A204.1 (cell line): Measurements from ENCODE around the gene LCE6A.

Experiments used
- FAIRE-seq: peaks from 2 replicates; lab custom pipeline; 2012; peaks lifted over from hg19 to GRCh38; lab: Jason Lieb, UNC

The LCE6A gene

DNA sequence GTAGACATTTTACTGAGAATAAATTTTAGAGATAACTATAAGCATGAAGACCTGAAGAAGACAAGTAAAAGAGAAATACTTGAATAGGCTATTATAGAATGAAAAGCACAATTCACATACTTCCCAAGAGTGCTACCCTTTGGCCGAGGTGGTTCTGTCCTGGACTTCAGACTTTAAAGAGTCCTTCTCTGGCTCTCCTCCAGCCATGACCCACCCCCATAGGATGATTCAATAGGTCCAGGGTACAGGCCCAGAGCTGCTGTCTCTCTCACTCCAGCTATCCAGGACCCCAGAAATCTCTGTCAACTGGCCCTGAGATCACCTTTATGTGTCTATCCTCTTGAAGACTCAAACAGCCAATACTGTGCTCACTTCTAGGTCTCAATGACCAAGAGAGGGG is 34.2 kb downstream of the LCE6A start:
- no peak for FAIRE-seq

DNA sequence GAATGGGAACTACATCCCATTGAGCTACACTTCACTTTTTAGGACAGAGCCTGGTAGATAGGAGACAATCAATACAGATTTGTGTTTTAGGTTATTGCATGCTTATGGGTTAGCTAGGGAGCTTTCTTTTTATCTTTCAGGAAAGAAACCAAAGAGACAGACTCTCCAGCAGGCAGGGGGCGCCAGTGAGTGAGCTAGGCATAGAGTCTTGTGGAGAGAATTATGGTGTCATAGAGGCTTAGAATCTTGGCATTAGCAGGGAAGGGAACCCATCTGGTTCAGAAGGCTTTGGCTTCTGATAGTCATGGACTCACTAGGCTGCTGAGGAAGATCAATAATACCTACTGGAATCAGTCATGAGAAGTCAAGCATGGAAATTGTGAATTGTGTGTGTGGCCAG is 35.4 kb downstream of the LCE6A start, which contains the start of gene SMCP:
Gene SMCP, plus strand, starts transcription at position 281 of the 400 bp plus-strand sequence. CDS start 6,101 bp downstream, outside the sequence.
- FAIRE-seq = no peak

GRCh38 chr1:152879559-152880198 is 37.0 kb downstream of the LCE6A start:
- FAIRE-seq = no peak

DNA sequence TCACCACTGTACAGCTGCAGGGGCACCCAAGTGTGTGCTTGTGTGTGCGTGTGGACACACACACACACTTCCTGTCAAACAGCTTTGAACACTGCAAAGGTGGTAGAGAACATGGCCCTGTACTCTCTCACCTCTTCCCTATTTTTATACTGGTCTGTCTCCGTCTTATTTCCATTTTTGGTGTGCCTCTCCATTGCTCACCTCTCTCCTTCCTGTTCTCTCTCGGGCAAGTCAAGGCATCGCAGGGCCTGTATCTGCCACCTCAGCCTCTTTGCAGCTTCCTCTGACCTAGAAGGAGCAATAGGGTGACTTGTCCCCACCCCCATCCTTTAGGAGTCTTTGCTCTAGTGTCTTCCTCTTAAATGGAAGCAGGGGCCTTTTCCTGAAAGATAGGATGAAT is 37.7 kb downstream of the LCE6A start:
- FAIRE-seq = no peak

GRCh38 chr1:152880907-152881306 is 38.3 kb downstream of the LCE6A start:
- no peak for FAIRE-seq

DNA sequence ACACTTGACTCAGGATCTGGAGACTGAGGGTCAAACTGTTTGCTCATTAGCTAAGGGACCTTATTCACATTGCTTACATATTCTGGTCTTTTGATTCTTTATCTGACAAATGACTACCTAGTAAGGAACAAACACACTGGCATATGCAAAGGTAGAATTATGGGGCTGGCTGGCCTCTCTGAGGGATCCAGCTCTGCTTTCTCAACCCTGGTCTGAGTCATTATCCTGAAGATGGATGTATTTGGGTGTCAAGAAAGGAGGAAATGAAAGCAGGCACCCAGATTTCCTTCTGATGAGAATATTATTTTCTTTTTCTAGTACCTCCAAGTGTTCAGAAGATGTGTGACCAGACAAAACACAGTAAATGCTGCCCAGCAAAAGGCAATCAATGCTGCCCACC is 41.4 kb downstream of the LCE6A start:
- FAIRE-seq = no peak

DNA sequence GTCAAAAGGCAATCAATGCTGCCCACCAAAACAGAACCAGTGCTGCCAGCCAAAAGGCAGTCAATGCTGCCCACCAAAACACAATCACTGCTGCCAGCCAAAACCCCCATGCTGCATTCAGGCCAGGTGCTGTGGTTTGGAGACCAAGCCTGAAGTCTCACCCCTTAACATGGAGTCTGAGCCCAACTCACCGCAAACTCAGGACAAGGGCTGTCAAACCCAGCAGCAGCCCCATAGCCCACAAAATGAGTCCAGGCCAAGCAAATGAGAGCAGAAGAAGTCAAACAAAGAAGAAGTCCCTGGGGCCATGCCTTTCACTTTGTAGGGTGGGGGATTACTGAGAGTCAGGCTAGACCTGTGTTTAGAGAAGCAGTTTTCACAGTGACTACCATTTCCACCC is 41.9 kb downstream of the LCE6A start:
- no peak for FAIRE-seq

DNA sequence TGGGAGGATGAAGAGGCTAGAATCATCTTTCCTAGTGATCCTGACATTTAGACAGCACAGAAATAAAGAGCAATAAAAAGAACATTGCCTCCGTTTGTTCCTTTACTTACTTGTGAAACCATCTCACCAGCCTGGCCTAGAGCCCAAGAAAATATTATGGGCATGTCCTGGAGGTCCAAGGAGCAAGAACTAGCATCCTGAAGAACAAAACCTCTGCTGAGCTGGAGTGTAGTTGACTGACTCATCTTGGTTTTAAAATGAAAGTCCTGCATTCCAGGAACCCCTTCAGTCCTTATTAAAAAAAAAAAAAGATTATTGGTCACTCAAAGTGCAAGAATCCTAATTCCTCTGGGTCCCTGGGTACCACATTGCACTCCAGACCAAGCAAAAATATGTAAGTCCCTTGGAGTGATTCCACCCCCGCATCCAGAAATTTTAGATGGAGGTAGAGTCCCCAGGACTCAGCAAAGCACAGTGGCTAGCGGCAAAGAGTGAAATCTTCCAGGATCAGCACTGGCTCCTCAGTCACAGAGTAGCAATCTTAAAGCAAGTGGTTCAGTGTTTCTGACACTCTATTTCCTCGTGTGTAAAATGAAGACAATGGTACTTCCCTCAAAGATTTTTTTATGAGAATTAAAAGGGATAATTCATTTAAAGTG is 42.4 kb downstream of the LCE6A start:
- FAIRE-seq = no peak

DNA sequence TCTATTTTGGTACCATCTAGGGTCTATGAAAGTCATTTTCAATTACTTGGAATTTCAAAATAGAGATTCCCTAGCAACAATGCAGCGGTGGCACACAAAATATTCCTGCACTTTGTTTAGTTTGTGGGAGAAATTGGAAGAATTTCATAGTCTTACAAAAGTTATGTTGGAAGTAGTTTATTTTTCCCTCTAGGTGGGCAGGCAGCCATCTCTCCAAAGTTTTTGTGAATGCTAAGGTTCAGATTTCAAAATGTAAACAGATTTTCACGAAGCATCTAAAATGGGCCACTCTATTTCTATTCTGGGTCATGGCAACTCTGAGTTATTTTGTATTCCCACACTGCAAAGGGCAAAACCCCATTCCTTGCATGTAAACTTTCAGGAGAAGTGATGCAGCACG is 43.4 kb downstream of the LCE6A start:
- no peak for FAIRE-seq

- no peak for FAIRE-seq
Observed at GRCh38 chr1:152886758-152887409, 44.2 kb downstream of the LCE6A start.

GRCh38 chr1:152888126-152888525 is 45.5 kb downstream of the LCE6A start:
- FAIRE-seq = no peak
